Ovary (tissue), 9 donors: ENCODE measurements around the gene TMPRSS13. TPM values are rescaled to one million over a fixed set of nuclear protein-coding genes. Genes with fewer than 3 reads are reported as not detected.
A peak's percentile ranks its signal among the peaks of the same experiment; 100 is the strongest.

Experiments
- DNase-seq, 5 donors: peaks; one replicate each; pipeline ENCODE4 v3.0.0-alpha.2; 2019 to 2020
- H3K27ac ChIP-seq, 2 donors: fragments of 200-600 bp; one replicate each; pipeline versions ENCODE4 v1.5.1 to v1.8.0; 2019 to 2022
- H3K27me3 ChIP-seq: fragments of 200-600 bp; one replicate; pipeline ENCODE4 v1.8.0; 2022
- H3K36me3 ChIP-seq: fragments of 200-600 bp; sonication (generic); one replicate; pipeline ENCODE4 v1.5.1; 2019
- H3K4me1 ChIP-seq: one replicate; pipeline ENCODE4 v1.8.1; 2013; ENCODE audit warnings: mild to moderate bottlenecking, moderate library complexity; ENCODE audit not compliant: insufficient read depth
- H3K4me3 ChIP-seq: fragments of 200-600 bp; sonication (generic); one replicate; pipeline ENCODE4 v1.5.1; 2017
- H3K9me3 ChIP-seq, 2 donors: fragments of 200-600 bp in 1 of 2; sonication (generic) in 1 of 2; one replicate each; pipeline versions ENCODE4 v1.5.1 to v1.8.1; 2013 to 2019; ENCODE audit warnings: mild to moderate bottlenecking in 1 of 2, moderate library complexity in 1 of 2
- CTCF ChIP-seq, 3 donors: fragments of 450-650 bp in 2 of 3; fragments of 200-600 bp in 1 of 3; IDR thresholded peaks; one replicate each; pipeline versions ENCODE4 v1.5.1 to v1.8.0; 2016 to 2022; ENCODE audit warnings: antibody characterized with exemption in 3 of 3, mild to moderate bottlenecking in 1 of 3
- EP300 ChIP-seq: sonication (generic); formaldehyde crosslinking; IDR thresholded peaks from one replicate; pipeline ENCODE4 v1.6.1; 2017; ENCODE audit warnings: antibody characterized with exemption
- POLR2A ChIP-seq: fragments of 450-650 bp; IDR thresholded peaks from one replicate; pipeline ENCODE4 v1.6.1; 2017; ENCODE audit warnings: antibody characterized with exemption, mild to moderate bottlenecking, moderate library complexity
- WGBS, 3 donors: extraction: QIAGEN DNeasy Blood & Tissue Kit in 1 of 3; methylation state at CpG; one replicate each; pipeline versions ENCODE4 v1.1.5 to v1.1.7; 2013 to 2017; 5-methylcytosine and 5-hydroxymethylcytosine counted together
- intact Hi-C, 4 donors: fragments of 100-400 bp; cut with DNase I; formaldehyde crosslinking; loops; one replicate each; pipeline versions ENCODE4 v1.11.0 to v1.15.1; 2022 to 2023
- polyA plus RNA-seq, 2 donors: library from polyadenylated mRNA; stranded (reverse); fragments of 200-250 nt in 1 of 2; fragments of 350-450 nt in 1 of 2; fragmentation: Illumina TruSeq in 1 of 2; extraction: RNeasy Lipid Tissue Mini Kit (QIAGEN cat#74804) in 1 of 2; gene quantifications; one replicate each; pipeline ENCODE4 v1.2.3, GENCODE V29; 2013 to 2014
- total RNA-seq, 7 donors: library from RNA; depleted of rRNA in 2 of 7; stranded (reverse); fragments of >200 nt in 2 of 7; fragmentation: NEBNext Ultra II Directional in 3 of 7; extraction: Animal tissue kit (Norgen Biotek cat#: 25700) in 3 of 7; gene quantifications; one replicate each; pipeline versions ENCODE4 v1.1.0 to v1.2.4, GENCODE V29; 2016 to 2023
- donor health status: DM: no; HTN: no; CAD: no; lungs with moderate emphysema.
- donor health status: DM: no; HTN: no; CAD: no.
- donor health status: Bipolar disorder and iron deficiency.
- donor health status: DM: yes; HTN: yes; CAD: no.
- donor health status: DM: no; HTN: no; CAD: no.
- donor health status: DM: yes; HTN: yes; CAD: no.

TMPRSS13 gene
- total and polyA plus RNA-seq, 9 donors: 0.05 to 2.0 (median 0.22) TPM; not detected in 2

DNA sequence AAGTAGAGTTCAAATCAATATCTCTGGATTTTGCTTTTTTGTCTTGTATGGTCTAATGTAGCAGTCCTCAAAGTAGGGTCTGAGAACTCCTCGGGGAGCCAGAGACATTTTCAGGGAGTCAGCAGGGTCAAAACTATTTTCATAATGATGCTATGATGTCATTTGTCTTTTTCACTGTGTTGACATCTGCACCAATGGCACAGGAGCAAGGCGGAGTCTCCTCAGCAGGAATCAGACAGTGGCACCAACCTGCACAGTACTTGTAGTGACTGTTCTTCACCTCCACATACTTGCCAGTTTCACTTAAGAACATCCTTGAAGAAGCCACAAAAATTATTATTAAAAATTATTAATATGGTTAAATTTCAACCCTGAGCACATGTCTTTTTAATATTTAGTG lies 37.8 kb downstream of the TMPRSS13 start:
- Histone ChIP-seq H3K27me3 (no peaks in the 10 kb centered on the region), H3K4me1 (peaks cover 8% of the 10 kb centered on the region), H3K27ac (no peak overlapping the region), H3K9me3 (no peaks in the 10 kb centered on the region), H3K4me3 (no peak overlapping the region), H3K36me3 (no peaks in the 10 kb centered on the region)
- TF ChIP-seq EP300: no peak
- no peak for TF ChIP-seq CTCF (IDR thresholded peaks at IDR 0.05)
- TF ChIP-seq POLR2A: no peak
- WGBS, 3 donors: 45 to 86% (median 72%) methylated on average over 2 of the region's 2 CpGs
- intact Hi-C loops: no loop called here
- DNase-seq: peak in 1 of 5 donors; percentile 4

- no peak for TF ChIP-seq POLR2A
- 69 to 75% (median 72%) methylated on average over 8 of the region's 8 CpGs for WGBS, 3 donors
- H3K27me3 ChIP-seq: no peaks in the 10 kb centered on the region
- H3K27ac ChIP-seq: peak overlapping the region in 1 of 2 donors; percentile 12
- intact Hi-C loops: no loop called here
- H3K36me3 ChIP-seq: no peaks in the 10 kb centered on the region
- H3K4me1 ChIP-seq: peaks cover 18% of the 10 kb centered on the region
- H3K4me3 ChIP-seq: no peak overlapping the region
- DNase-seq: peak in 1 of 5 donors; percentile 15
- no peaks in the 10 kb centered on the region for H3K9me3 ChIP-seq
Observed at GRCh38 chr11:117888139-117888566, 41.0 kb downstream of the TMPRSS13 start.

DNA sequence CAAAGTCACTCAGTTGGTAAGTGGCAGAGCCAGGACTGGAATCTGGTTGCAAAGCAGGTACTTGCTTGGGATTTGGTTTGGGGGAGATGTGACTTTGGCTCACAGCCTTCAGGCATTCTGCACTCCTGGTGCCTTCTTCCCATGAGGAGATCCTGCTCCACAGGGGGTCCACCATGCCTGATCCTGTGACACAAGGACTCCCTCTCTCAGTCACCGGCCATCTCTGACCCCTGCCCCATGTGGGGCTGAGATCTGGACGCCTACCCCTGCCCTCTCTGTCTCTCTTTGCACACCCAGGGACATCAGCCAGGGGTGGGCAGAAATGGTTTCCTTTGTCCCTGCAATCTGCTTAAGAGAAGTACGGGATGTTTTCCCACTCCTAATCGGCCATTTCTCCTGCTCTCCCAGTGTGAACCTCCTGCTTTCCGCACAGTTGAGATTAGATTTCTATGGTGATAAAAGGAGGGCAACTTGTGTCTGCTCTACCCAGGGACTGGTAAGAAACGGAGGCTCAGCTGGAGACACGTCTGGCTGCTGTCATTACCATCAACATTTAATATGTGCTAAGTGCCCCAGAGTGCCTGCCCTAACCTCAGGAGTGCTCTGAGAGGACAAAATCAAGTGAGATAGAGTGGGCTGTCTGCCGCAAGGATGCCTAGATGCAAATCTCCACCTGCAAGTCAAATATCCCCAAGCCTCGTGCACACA lies 41.6 kb downstream of the TMPRSS13 start:
- intact Hi-C loops: no loop called here
- Histone ChIP-seq H3K27me3 (no peaks in the 10 kb centered on the region), H3K9me3 (no peaks in the 10 kb centered on the region), H3K4me1 (peaks cover 18% of the 10 kb centered on the region), H3K36me3 (no peaks in the 10 kb centered on the region), H3K4me3 (no peak overlapping the region), H3K27ac (peak overlapping the region in 1 of 2 donors; percentile 12)
- 83 to 90% (median 87%) methylated on average over 9 of the region's 9 CpGs for WGBS, 3 donors
- DNase-seq: peak in 1 of 5 donors; percentile 17
- TF ChIP-seq EP300: no peak
- TF ChIP-seq CTCF (IDR thresholded peaks at IDR 0.05): no peak
- no peak for TF ChIP-seq POLR2A

GRCh38 chr11:117885777-117886176 lies 43.4 kb downstream of the TMPRSS13 start:
- 2 to 9% (median 3%) methylated on average over 11 of the region's 11 CpGs for WGBS, 3 donors
- peak overlapping the region; percentile 15 to 84 for H3K27ac ChIP-seq
- intact Hi-C loops: no loop called here
- no peaks in the 10 kb centered on the region for H3K36me3 ChIP-seq
- no peaks in the 10 kb centered on the region for H3K9me3 ChIP-seq
- peaks cover 20% of the 10 kb centered on the region for H3K4me1 ChIP-seq
- H3K4me3 ChIP-seq: no peak overlapping the region
- no peak for TF ChIP-seq CTCF (IDR thresholded peaks at IDR 0.05)
- peak; percentile 53 for TF ChIP-seq POLR2A
- TF ChIP-seq EP300: peak; percentile 26
- no peaks in the 10 kb centered on the region for H3K27me3 ChIP-seq
- peak; percentile 92 to 97 (median 95) for DNase-seq

DNA sequence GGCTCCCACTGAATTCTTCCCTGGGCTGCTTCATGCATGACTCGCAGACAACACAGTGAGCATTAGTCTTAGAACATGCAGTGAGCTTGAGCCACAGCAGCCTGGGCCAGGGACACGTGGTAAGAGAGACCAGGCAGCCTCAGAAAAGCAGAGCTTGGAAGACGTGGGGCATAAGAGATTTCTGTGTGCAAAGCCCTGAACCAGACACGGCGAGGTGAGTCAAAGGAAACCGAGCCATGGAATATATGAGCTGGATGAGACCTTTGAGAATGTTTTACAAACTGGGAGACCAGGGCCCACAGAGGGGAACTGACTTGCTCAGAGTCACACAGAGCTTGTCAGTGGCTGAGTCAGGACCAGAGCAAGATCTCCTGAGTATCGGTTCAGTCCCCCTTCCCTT lies 44.2 kb downstream of the TMPRSS13 start:
- Histone ChIP-seq H3K9me3 (no peaks in the 10 kb centered on the region), H3K27me3 (no peaks in the 10 kb centered on the region), H3K36me3 (no peaks in the 10 kb centered on the region), H3K27ac (peak overlapping the region; percentile 15 to 84), H3K4me3 (no peak overlapping the region), H3K4me1 (peaks cover 20% of the 10 kb centered on the region)
- intact Hi-C loops: no loop called here
- WGBS, 3 donors: 36 to 53% (median 50%) methylated on average over 7 of the region's 7 CpGs
- DNase-seq: peak in 2 of 5 donors; percentile 54 to 56
- TF ChIP-seq EP300 (no peak), CTCF (IDR thresholded peaks at IDR 0.05) (no peak), POLR2A (no peak)
